GM12878 (cell line): Measurements from ENCODE around the gene TMEM40.

ENCODE experiments used
- BHLHE40 ChIP-seq, 2 experiments: fragments of 450-650 bp in 1 of 2; IDR thresholded peaks; 2 replicates each; pipeline ENCODE4 v1.6.1; 2011 to 2017; ENCODE audit warnings: low read depth in 2 of 2, borderline replicate concordance in 1 of 2, improper control_type of control experiment in 1 of 2, low read length in 1 of 2, mild to moderate bottlenecking in 1 of 2
- YY1 ChIP-seq: IDR thresholded peaks from 2 replicates; pipeline ENCODE4 v1.6.1; 2011; ENCODE audit warnings: low read depth, mild to moderate bottlenecking, low read length
- TF ChIP-seq, protein P1 (sequence below): IDR thresholded peaks from 2 replicates; pipeline ENCODE4 v1.6.1; 2011; ENCODE audit warnings: low read depth, low read length, improper control_type of control experiment, borderline replicate concordance

DNA sequence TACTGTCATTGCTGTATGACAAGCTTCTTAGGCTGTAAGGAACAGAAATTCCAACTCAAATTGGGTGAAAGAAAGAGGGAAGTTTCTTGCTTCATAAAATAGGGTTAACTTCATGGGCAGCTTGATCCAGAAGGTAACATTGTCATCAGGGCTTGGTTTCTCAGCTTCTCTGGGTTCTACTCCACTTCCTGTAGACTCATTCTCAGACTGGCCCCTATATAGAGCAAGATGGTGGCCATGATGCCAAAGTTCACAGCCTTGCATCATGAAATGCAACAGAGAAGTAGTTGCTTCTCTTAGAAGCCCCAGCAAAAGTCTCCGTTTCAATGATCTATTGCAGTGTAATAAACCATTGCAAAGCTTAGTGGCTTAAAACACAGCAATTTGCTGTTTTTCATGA, 33.6 kb downstream of the TMEM40 start:
- TF ChIP-seq YY1 = no peak
- TF ChIP-seq, protein P1, sequence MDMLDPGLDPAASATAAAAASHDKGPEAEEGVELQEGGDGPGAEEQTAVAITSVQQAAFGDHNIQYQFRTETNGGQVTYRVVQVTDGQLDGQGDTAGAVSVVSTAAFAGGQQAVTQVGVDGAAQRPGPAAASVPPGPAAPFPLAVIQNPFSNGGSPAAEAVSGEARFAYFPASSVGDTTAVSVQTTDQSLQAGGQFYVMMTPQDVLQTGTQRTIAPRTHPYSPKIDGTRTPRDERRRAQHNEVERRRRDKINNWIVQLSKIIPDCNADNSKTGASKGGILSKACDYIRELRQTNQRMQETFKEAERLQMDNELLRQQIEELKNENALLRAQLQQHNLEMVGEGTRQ = no peak
- TF ChIP-seq BHLHE40 (IDR thresholded peaks at IDR 0.05; ENCODE audit: borderline replicate concordance in 1 of 2, low read depth in 2 of 2, low read length in 1 of 2) = no peak
